ENCODE measurements around the gene MYO5A. TPM values are rescaled to one million over a fixed set of nuclear protein-coding genes. Genes with fewer than 3 reads are reported as not detected.

Gene MYO5A
- total and polyA plus RNA-seq, 9 of the 15 experiments (the other 6 are each of a cell fraction or from before 2014, with no cell fraction given): 0.03 to 0.82 (median 0.40) TPM

DNA sequence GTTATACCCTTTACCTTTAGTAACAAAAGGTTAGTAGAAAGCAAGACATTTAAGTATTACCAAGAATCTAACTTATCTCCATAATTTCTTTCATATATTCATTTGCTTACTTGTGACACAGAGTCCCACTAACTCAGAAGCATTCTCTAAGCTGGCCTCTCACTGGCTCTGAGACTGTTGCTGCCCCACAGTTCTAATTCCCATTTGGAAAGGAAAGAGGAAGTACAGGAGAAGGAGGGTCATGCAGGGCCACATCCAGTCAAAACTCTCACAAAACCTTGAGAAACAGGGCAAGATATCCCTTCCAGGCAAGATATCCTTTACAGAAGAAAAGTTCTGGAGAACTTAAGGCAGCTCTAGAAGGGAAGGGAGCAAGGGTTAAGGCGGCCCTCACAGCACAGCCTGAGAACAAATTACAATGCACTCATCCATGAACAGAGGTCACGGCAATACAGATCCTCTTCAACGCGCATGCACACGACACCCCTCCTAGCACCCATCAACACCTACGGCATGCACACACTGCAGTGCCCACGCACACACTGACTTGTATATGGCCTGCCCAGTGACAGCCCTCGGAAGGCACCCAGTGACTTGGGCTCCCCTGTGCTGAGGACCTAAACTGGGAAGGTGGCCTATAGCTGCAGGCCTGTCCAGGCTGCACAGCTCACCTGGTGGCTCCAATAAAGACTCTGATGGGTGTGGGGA is 220.1 kb downstream of the MYO5A start:
- Histone ChIP-seq H3K36me3 (ENCODE audit: control insufficient read depth, insufficient read depth, low read length) (no peaks in the 10 kb centered on the region), H3K79me2 (ENCODE audit: control insufficient read depth, insufficient read depth, low read length) (no peaks in the 10 kb centered on the region), H4K20me1 (replicated peaks; ENCODE audit: control insufficient read depth, insufficient read depth, low read length) (no peaks in the 10 kb centered on the region), H2AFZ (ENCODE audit: low read depth, low read length) (no peak overlapping the region), H3K4me3 (no peak overlapping the region), H3K9me1 (ENCODE audit: control insufficient read depth, insufficient read depth, low read length) (no peaks in the 10 kb centered on the region), H3K9ac (ENCODE audit: insufficient read depth in 1 of 2, low read depth in 2 of 2, low read length in 2 of 2) (no peak overlapping the region), H3K4me2 (ENCODE audit: insufficient read depth, low read length) (no peak overlapping the region), H3K9me3 (replicated peaks; ENCODE audit: control insufficient read depth, insufficient read depth, low read depth, low read length) (no peaks in the 10 kb centered on the region), H3K27me3 (ENCODE audit: control insufficient read depth in 2 of 2, insufficient read depth in 2 of 2, low read length in 2 of 2) (peaks cover 3 to 23% of the 10 kb centered on the region in 2 experiments; a peak in 4 of 5 replicates), H3K27ac (ENCODE audit: extremely low read depth, low read depth, low read length) (no peak overlapping the region), H3K4me1 (replicated peaks in 1 of 2; ENCODE audit: control insufficient read depth in 2 of 2, insufficient read depth in 2 of 2, low read length in 2 of 2) (no peaks in the 10 kb centered on the region)
- BruUV-seq (replicated peaks): no TSS peak
- intact Hi-C loops (cut with micrococcal nuclease): no loop called here
- peak; percentile 29 to 41; a peak in 2 of 4 replicates for TF ChIP-seq NRF1 (conservative IDR thresholded peaks at IDR 0.05 in 1 of 2, IDR thresholded peaks at IDR 0.05 in 1 of 2)
- no peak for TF ChIP-seq BRCA1 (IDR thresholded peaks at IDR 0.05)
- no peak for TF ChIP-seq BRCA1 (CRISPR knock-in tag; IDR thresholded peaks at IDR 0.05)
- no peak for TF ChIP-seq MAFK (IDR thresholded peaks at IDR 0.05; ENCODE audit: low read length)
- no peak for TF ChIP-seq BMI1 (IDR thresholded peaks at IDR 0.05; ENCODE audit: low read length)
- TF ChIP-seq HOXB6 (CRISPR knock-in tag; IDR thresholded peaks at IDR 0.05; ENCODE audit: borderline replicate concordance): no peak
- in situ Hi-C loops (cut with MboI): no loop called here
- FAIRE-seq (no peak), ATAC-seq (no peak), DNase-seq (ENCODE audit: extremely low read depth in 1 of 4, low spot score in 3 of 4) (no peak)
- CTCF ChIA-PET (ENCODE audit: low intra/inter-chr PET ratio): no interaction called here
- 2% methylated on average over 8 of the region's 8 CpGs for WGBS (ENCODE audit: insufficient coverage, low coverage, missing lambda C conversion rate)
- POLR2A ChIA-PET: no interaction called here

DNA sequence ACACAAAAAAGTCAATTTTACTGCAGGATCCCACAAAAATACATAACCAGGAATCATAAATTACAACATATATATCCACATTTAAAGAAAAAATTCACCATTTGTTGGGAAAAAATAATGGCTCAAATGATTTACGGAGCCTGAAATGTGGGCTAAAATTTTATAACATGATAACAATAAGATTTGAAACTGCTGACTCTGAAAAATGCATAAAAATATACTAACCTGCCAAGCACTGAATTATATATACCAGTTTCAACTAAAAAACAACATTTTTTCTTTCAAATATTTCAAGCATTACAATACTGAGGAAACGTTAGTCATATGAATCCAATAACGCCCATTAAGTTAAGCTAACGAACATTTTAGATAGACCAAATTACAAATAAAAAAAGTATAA is 220.8 kb downstream of the MYO5A start:
- in situ Hi-C loops (cut with MboI): no loop called here
- CTCF ChIA-PET (ENCODE audit: low intra/inter-chr PET ratio): no interaction called here
- H3K9me3 ChIP-seq (replicated peaks; ENCODE audit: control insufficient read depth, insufficient read depth, low read depth, low read length): no peaks in the 10 kb centered on the region
- H3K79me2 ChIP-seq (ENCODE audit: control insufficient read depth, insufficient read depth, low read length): no peaks in the 10 kb centered on the region
- H3K9ac ChIP-seq (ENCODE audit: insufficient read depth in 1 of 2, low read depth in 2 of 2, low read length in 2 of 2): no peak overlapping the region
- H3K4me1 ChIP-seq (replicated peaks in 1 of 2; ENCODE audit: control insufficient read depth in 2 of 2, insufficient read depth in 2 of 2, low read length in 2 of 2): no peaks in the 10 kb centered on the region
- BruUV-seq (replicated peaks): no TSS peak
- no peaks in the 10 kb centered on the region for H3K36me3 ChIP-seq (ENCODE audit: control insufficient read depth, insufficient read depth, low read length)
- 0% methylated on average over 4 of the region's 4 CpGs for WGBS (ENCODE audit: insufficient coverage, low coverage, missing lambda C conversion rate)
- H2AFZ ChIP-seq (ENCODE audit: low read depth, low read length): no peak overlapping the region
- peaks cover 3 to 23% of the 10 kb centered on the region in 2 experiments; a peak in 4 of 5 replicates for H3K27me3 ChIP-seq (ENCODE audit: control insufficient read depth in 2 of 2, insufficient read depth in 2 of 2, low read length in 2 of 2)
- no peak overlapping the region for H3K27ac ChIP-seq (ENCODE audit: extremely low read depth, low read depth, low read length)
- DNase-seq (ENCODE audit: extremely low read depth in 1 of 4, low spot score in 3 of 4): no peak
- POLR2A ChIA-PET: no interaction called here
- H3K4me2 ChIP-seq (ENCODE audit: insufficient read depth, low read length): no peak overlapping the region
- no peaks in the 10 kb centered on the region for H4K20me1 ChIP-seq (replicated peaks; ENCODE audit: control insufficient read depth, insufficient read depth, low read length)
- H3K4me3 ChIP-seq: no peak overlapping the region
- no peak for FAIRE-seq
- no peak for ATAC-seq
- intact Hi-C loops (cut with micrococcal nuclease): no loop called here
- H3K9me1 ChIP-seq (ENCODE audit: control insufficient read depth, insufficient read depth, low read length): no peaks in the 10 kb centered on the region
- TF ChIP-seq POLR2AphosphoS2 (IDR thresholded peaks at IDR 0.05; ENCODE audit: low read length): no peak
- TF ChIP-seq PYGO2 (tag; IDR thresholded peaks at IDR 0.05): no peak
- TF ChIP-seq U2AF2 (optimal IDR thresholded peaks at IDR 0.05; ENCODE audit: low read depth, low read length): no peak
- TF ChIP-seq NEUROD1 (IDR thresholded peaks at IDR 0.05; ENCODE audit: borderline replicate concordance, low read depth, low read length, partially characterized antibody): no peak
- TF ChIP-seq HNRNPH1 (optimal IDR thresholded peaks at IDR 0.05; ENCODE audit: low read depth, low read length): no peak
- TF ChIP-seq CHD1 (IDR thresholded peaks at IDR 0.05; ENCODE audit: low read length): no peak
- TF ChIP-seq, protein P1, sequence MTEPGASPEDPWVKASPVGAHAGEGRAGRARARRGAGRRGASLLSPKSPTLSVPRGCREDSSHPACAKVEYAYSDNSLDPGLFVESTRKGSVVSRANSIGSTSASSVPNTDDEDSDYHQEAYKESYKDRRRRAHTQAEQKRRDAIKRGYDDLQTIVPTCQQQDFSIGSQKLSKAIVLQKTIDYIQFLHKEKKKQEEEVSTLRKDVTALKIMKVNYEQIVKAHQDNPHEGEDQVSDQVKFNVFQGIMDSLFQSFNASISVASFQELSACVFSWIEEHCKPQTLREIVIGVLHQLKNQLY (CRISPR knock-in tag; conservative IDR thresholded peaks at IDR 0.05): no peak
- TF ChIP-seq C11orf30 (IDR thresholded peaks at IDR 0.05; ENCODE audit: low read depth): peak; percentile 25; the same call in 1 of the 2 replicates
- TF ChIP-seq SP1 (CRISPR knock-in tag; IDR thresholded peaks at IDR 0.05): no peak
- TF ChIP-seq MAFG (tag; conservative IDR thresholded peaks at IDR 0.05): 0 out of 2 replicates have a peak, but pooled peaks have one; percentile 17
- no peak for TF ChIP-seq SAP30 (IDR thresholded peaks at IDR 0.05; ENCODE audit: borderline replicate concordance, insufficient read depth, low read depth, low read length, poor library complexity, severe bottlenecking)
- TF ChIP-seq KLF1 (tag; IDR thresholded peaks at IDR 0.05): no peak

All from K562 (cell line).